Hepatocyte (in vitro differentiated cells): Measurements from ENCODE around the gene SKAP1.

ENCODE experiments used
- EZH2 ChIP-seq: fragments of 200-600 bp; sonication (generic); IDR thresholded peaks from 2 replicates; pipeline ENCODE4 v1.6.1; 2016; ENCODE audit warnings: antibody characterized with exemption, mild to moderate bottlenecking, borderline replicate concordance
- EZH2phosphoT487 ChIP-seq: fragments of 200-600 bp; sonication (generic); IDR thresholded peaks from one replicate; pipeline ENCODE4 v1.6.1; 2018; ENCODE audit warnings: antibody characterized with exemption, mild to moderate bottlenecking, low read depth, moderate library complexity; ENCODE audit not compliant: unreplicated experiment, severe bottlenecking
- TF ChIP-seq, protein P1 (sequence below): fragments of 200-600 bp; sonication (generic); IDR thresholded peaks from 2 replicates; pipeline ENCODE4 v1.5.1; 2016; ENCODE audit warnings: antibody characterized with exemption, mild to moderate bottlenecking; ENCODE audit not compliant: poor library complexity

DNA sequence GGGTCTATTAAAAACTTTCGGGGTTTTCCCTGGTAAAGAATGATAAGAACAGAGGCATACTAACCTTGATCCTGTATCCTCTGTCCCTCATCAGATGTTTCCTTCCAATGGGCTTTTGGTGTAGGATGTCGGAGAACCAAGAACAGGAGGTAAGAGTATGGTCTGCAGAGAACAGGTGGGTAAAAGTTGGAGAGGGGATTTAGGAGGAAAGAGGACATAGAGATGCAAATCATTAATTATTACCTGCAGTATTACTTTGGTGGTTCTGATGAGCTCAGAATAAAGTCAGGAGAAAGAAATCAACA is 318.1 kb downstream of the SKAP1 start:
- TF ChIP-seq, protein P1, sequence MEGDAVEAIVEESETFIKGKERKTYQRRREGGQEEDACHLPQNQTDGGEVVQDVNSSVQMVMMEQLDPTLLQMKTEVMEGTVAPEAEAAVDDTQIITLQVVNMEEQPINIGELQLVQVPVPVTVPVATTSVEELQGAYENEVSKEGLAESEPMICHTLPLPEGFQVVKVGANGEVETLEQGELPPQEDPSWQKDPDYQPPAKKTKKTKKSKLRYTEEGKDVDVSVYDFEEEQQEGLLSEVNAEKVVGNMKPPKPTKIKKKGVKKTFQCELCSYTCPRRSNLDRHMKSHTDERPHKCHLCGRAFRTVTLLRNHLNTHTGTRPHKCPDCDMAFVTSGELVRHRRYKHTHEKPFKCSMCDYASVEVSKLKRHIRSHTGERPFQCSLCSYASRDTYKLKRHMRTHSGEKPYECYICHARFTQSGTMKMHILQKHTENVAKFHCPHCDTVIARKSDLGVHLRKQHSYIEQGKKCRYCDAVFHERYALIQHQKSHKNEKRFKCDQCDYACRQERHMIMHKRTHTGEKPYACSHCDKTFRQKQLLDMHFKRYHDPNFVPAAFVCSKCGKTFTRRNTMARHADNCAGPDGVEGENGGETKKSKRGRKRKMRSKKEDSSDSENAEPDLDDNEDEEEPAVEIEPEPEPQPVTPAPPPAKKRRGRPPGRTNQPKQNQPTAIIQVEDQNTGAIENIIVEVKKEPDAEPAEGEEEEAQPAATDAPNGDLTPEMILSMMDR = no peak
- no peak for TF ChIP-seq EZH2
- TF ChIP-seq EZH2phosphoT487 = no peak
